ENCODE results near the gene SLC7A7. TPM values are rescaled to one million over a fixed set of nuclear protein-coding genes. Genes with fewer than 3 reads are reported as not detected.
A peak's percentile ranks its signal among the peaks of the same experiment; 100 is the strongest.

The SLC7A7 gene
- total and polyA plus RNA-seq, 12 donors: 1.1 to 16.1 (median 2.8) TPM

DNA sequence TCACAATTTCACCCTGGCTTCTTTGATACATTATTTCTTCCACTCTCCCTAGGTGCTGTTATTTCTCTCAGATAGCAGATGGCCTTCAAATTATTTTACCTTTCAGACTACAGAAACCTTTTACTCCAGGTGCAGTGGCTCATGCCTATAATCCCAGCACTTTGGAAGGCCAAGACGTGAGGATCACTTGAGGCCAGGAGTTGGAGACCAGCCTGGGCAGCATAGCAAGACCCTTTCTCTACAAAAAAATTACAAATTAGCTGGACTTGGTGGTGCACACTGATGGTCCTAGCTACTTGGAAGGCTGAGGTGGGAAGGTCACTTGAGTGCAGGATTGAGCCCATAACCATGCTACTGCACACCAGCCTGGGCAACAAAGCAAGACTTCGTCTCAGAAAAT, 23.1 kb downstream of the SLC7A7 start:
- DNase-seq (no peak), ATAC-seq (no peak)
- no peak overlapping the region for H3K4me3 ChIP-seq
- intact Hi-C loops (cut with DNase I): no loop called here
- peaks cover 0 to 23% (median 3%) of the 10 kb centered on the region in 9 donors for H3K4me1 ChIP-seq
- H3K27me3 ChIP-seq: no peaks in the 10 kb centered on the region
- TF ChIP-seq, protein P1, sequence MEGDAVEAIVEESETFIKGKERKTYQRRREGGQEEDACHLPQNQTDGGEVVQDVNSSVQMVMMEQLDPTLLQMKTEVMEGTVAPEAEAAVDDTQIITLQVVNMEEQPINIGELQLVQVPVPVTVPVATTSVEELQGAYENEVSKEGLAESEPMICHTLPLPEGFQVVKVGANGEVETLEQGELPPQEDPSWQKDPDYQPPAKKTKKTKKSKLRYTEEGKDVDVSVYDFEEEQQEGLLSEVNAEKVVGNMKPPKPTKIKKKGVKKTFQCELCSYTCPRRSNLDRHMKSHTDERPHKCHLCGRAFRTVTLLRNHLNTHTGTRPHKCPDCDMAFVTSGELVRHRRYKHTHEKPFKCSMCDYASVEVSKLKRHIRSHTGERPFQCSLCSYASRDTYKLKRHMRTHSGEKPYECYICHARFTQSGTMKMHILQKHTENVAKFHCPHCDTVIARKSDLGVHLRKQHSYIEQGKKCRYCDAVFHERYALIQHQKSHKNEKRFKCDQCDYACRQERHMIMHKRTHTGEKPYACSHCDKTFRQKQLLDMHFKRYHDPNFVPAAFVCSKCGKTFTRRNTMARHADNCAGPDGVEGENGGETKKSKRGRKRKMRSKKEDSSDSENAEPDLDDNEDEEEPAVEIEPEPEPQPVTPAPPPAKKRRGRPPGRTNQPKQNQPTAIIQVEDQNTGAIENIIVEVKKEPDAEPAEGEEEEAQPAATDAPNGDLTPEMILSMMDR (IDR thresholded peaks at IDR 0.05): no peak
- WGBS, 2 donors: 96 to 99% methylated on average over 2 of the region's 2 CpGs
- no peaks in the 10 kb centered on the region for H3K9me3 ChIP-seq
- H3K27ac ChIP-seq: peak overlapping the region in 3 of 10 donors; percentile 1 to 78 (median 44)
- H3K36me3 ChIP-seq: no peaks in the 10 kb centered on the region

DNA sequence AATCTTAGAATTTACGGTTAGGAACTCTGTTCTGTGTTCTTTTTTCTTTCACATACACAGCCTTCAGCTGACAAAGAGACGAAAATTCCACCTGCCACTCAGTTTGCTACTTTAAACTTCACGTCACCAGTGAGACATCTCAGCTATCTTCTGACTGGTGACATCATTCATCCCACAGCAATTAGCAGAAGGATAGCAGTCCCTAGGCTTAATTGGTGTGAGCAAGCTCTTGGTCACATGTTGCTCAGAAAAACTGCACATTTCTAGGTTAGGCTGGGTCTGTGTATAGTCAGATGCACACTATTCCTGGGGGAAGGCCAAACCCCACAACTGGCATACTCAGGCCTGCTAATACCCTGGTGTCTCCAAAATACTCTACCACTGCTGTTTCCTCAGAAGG, 23.9 kb downstream of the SLC7A7 start:
- intact Hi-C loops (cut with DNase I): no loop called here
- Histone ChIP-seq H3K27ac (peak overlapping the region in 5 of 10 donors; percentile 74 to 79 (median 76)), H3K27me3 (no peaks in the 10 kb centered on the region), H3K4me1 (peaks cover 0 to 22% (median 3%) of the 10 kb centered on the region in 9 donors), H3K4me3 (no peak overlapping the region), H3K36me3 (no peaks in the 10 kb centered on the region), H3K9me3 (no peaks in the 10 kb centered on the region)
- TF ChIP-seq, protein P1 (IDR thresholded peaks at IDR 0.05): no peak
- 39 to 42% methylated on average over 3 of the region's 3 CpGs for WGBS, 2 donors
- ATAC-seq: peak in 7 of 8 donors; percentile 33 to 95 (median 68)
- DNase-seq: peak in 1 of 2 donors; percentile 13

DNA sequence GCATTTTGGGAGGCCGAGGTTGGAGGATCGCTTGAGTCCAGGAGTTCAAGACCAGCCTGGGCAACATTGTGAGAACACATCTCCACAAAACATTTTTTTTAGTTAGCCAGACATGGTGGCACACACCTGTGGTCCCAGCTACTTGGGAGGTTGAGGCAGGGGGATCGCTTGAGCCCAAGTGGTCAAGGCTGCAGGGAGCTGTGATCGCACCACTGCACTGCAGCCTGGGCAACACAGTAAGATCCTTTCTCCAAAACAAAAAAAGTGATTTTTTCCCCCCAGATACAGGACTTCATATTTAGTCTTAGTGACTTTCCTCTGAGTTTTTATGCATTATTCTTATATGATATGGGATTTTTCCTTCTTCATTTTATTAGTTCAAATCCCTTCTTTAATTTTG, 28.6 kb downstream of the SLC7A7 start:
- H3K36me3 ChIP-seq: no peaks in the 10 kb centered on the region
- no peaks in the 10 kb centered on the region for H3K27me3 ChIP-seq
- 96 to 97% methylated on average over 4 of the region's 4 CpGs for WGBS, 2 donors
- no peak for DNase-seq
- intact Hi-C loops (cut with DNase I): no loop called here
- ATAC-seq: no peak
- no peak overlapping the region for H3K4me3 ChIP-seq
- H3K9me3 ChIP-seq: no peaks in the 10 kb centered on the region
- peaks cover 0 to 49% (median 3%) of the 10 kb centered on the region in 9 donors for H3K4me1 ChIP-seq
- TF ChIP-seq, protein P1 (IDR thresholded peaks at IDR 0.05): no peak
- no peak overlapping the region for H3K27ac ChIP-seq

DNA sequence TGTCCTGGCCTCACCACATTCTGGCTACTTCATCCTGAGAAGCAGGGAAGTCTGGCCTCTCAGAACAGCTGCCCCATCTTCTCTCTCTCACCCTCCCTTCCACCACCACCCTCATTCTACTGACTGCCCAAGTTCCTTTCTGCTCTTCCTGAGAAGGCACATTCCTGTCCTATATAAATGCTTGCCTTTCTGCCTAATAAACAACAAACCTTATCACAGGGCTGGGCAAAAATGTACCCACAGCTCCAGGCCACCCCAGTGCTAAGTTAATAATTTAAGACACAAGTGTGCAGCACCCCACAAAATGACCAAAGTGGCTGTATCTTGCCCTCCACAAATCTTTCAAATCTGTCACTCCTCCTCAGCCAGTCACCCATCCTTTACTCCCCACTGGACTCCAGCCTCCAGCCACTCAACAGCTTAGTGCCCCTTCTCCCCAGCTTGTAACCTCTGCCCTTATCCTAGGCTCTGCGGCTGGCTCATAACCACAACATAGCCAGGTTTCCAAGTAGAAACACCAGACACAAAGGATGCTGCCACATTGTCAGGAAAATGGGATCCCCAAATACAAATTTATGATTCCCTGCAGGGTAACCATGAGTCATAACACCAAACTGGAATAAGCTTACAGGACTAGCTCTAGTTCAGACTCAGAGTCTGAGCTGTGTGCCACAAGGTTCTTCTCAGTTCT, 33.8 kb downstream of the SLC7A7 start:
- 0% methylated on average over 1 of the region's 1 CpG for WGBS, 2 donors
- ATAC-seq: peak in 1 of 8 donors; percentile 23
- Histone ChIP-seq H3K9me3 (no peaks in the 10 kb centered on the region), H3K27ac (peak overlapping the region in 1 of 10 donors; percentile 27), H3K27me3 (no peaks in the 10 kb centered on the region), H3K4me1 (peaks cover 0 to 50% (median 4%) of the 10 kb centered on the region in 9 donors), H3K36me3 (peaks cover 0 to 7% (median 0%) of the 10 kb centered on the region in 9 donors), H3K4me3 (no peak overlapping the region)
- TF ChIP-seq, protein P1 (IDR thresholded peaks at IDR 0.05): no peak
- DNase-seq: no peak
- intact Hi-C loops (cut with DNase I): no loop called here
